Stimulated activated CD8-positive, alpha-beta memory T cell treated with anti-CD3 and anti-CD28 coated beads, Interleukin-7, amount 100 ng/mL, for 4 hours (primary cell): ENCODE data around the gene PTPRD.

Experiments
- DNase-seq, 2 donors: peaks; one replicate each; pipeline ENCODE4 v3.0.0-alpha.2; 2020; ENCODE audit warnings: low read depth in 2 of 2

The PTPRD gene

DNA sequence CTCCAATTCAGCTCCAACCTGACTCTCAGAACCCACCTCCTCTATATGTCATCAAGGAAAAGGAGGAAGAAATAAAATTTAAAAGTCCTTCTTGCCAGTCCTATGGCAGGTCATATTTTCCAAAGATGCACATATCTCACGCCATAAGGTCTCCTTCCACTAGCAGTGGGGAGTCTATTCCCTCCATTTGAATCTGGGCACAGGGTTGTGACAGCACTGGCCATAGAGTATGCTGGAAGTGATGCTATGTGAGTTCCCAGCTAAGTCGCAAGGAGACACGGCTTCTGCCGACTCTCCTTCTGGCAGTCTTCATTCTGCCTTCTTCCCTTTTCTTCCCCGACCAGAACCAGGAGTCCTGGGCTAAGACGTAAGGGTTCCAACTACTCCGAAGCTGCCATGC, 1929.3 kb downstream of the PTPRD start:
- DNase-seq: no peak

DNA sequence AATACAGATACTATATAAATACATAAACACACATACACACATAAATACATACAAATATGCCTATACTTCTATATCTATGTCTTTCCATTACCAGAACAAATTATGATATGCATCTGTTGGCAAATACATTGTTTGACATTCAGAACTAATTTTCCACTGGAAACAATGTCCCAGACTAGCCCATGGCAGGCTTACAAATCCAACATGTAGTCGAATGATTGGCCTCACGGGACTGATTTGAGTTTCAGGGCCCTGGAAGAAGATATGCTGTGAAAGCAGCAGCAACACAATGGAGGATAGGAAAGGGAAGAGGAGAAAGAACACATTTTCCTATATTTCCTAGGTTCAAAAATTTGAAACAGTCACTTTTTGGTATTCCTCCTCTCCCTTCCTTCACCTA, 1932.1 kb downstream of the PTPRD start:
- no peak for DNase-seq

- no peak for DNase-seq
Observed at GRCh38 chr9:8680157-8680556, 1932.6 kb downstream of the PTPRD start.

DNA sequence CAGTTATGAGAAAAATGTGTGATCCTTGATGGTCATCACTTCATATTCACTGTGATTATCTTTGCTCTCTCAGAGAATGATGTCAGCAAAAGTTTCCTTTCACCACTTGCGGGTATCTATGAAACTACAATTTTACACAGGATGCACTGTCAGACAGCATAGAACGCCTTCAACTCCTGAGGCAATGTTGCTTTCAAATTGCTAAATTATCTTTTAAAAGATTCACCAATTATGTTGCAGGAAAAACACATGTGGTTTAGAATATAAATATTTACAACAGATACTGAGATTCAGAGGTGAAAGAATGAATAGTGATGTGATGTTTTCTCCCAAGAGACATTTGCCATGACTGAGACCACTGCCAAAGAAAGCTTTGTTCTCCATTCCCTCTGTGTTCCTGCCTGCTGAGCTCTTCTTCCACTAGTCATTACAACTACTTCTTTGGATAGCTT, 1933.4 kb downstream of the PTPRD start:
- DNase-seq: no peak

- DNase-seq: no peak
Observed at GRCh38 chr9:8677741-8678140, 1935.1 kb downstream of the PTPRD start.

- no peak for DNase-seq
Observed at GRCh38 chr9:8674536-8674935, 1938.3 kb downstream of the PTPRD start.

DNA sequence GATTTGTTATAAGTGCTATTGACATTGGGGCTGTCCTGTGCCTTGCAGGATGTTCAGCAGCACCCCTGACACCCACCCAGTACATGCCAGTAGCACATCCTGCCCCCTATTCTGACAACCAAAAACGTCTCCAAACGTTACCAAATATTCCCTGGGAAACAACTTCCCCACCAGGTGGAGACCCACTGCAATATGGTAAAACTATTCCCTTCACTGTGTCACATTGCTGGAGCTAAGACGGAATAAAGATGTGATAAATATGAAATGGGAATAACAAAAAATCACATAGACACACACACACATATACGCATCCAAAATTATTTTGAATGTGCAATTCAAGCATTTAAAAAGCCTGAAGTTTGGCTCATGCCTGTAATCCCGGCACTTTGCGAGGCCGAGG, 1939.0 kb downstream of the PTPRD start:
- no peak for DNase-seq

- no peak for DNase-seq
Observed at GRCh38 chr9:8670751-8671150, 1942.1 kb downstream of the PTPRD start.

DNA sequence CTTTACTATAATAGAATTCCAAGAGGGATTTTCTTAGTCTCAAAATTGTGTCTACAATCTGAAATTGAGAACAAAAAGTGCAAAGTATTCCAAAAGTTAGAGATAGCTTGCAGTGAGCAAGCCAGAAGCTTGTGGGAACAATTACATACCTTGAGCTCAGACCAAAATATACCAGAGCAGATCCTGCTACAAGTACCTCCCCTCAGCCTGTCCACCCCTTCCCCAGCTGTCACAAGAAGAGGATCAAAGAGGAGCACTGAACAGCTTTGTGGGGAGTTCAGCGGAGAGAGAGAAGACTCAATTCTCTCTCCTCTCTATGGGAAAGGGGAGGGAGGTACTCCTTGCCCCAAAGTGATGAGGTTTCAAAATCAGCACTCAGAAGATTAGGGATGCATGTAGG, 1944.1 kb downstream of the PTPRD start:
- no peak for DNase-seq

- DNase-seq: no peak
Observed at GRCh38 chr9:8668231-8668630, 1944.6 kb downstream of the PTPRD start.

DNA sequence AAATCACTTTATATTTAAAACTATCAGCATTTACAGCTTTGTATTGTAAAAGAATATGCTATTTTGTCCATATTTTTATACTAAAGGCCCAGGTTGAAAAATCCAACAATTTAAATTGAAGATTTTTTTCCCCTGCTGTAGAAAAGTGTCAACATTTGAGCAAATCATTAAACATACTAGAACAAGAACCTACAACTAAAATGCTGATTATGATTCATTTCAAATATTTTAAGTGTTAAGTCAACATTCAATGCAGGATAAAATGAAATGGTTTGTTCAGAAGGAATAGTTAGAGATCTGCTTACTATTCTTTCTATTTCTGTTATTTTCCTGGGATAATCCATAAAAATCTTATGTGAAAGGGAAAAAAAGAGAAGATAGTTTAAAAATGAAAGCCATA, 1946.7 kb downstream of the PTPRD start:
- DNase-seq: no peak

GRCh38 chr9:8660383-8660782, 1952.4 kb downstream of the PTPRD start:
- DNase-seq: no peak

DNA sequence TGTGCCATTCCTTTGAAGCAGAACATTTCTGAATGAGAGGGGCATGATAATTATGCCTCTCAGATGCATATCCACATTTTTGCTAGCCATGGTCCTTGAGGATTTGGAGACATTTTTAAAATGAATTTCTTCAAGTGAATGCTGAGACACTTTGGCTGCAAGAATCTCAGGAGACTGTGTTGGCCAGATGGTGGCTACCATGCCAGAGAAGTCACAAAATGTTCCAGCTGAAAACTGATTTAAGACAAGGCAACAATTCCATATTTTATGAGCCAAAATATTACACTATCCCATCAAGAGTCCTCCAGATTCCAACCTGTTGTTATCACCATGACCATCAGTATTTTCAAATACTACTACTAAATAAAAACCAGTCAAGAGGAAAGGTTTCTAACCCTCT, 1953.7 kb downstream of the PTPRD start:
- DNase-seq: no peak

DNA sequence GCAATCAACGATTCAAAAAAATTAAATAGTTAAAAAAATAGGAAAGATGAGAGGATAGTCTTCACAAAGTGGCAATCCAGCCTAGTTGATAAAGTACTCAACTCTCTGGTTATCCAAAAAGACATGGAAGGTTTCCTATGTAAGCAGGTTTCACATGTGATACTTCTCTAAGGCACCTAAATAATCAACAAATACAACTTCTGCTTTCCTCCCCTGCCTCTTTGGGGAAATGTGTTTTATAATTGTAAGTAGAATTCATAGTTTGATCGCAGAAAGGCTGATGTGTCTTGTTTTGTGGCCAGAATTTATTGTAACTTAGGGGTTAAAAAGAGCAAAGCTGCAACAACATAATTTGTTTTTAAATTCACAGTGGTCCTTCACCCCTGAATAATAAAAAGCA, 1957.7 kb downstream of the PTPRD start:
- DNase-seq: no peak

- DNase-seq: no peak
Observed at GRCh38 chr9:8653855-8654254, 1958.9 kb downstream of the PTPRD start.

DNA sequence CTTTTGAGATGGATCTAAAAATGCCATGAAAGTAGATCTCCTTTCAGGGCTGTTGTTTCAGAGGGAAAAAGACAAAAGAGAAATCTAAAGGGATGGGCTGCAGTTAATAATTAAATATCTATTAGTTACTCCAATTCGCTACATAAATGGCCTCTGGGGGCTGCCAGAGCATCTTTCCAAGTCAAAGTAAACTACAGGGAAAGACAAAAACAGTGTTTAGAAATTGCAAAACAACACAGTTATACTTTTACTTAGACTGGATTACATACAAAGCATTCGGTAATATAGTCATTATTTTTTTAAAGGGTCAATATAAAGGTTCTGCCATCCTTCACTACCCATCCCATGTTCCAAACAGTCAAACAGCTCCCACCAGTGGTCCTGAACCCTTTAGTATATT, 1959.7 kb downstream of the PTPRD start:
- DNase-seq: no peak

GRCh38 chr9:8652255-8652654, 1960.5 kb downstream of the PTPRD start:
- no peak for DNase-seq

- DNase-seq: no peak
Observed at GRCh38 chr9:8651846-8652215, 1961.0 kb downstream of the PTPRD start.

GRCh38 chr9:8651070-8651845, 1961.5 kb downstream of the PTPRD start:
- no peak for DNase-seq

- no peak for DNase-seq
Observed at GRCh38 chr9:8649807-8650206, 1963.0 kb downstream of the PTPRD start.

- DNase-seq: no peak
Observed at GRCh38 chr9:8649160-8649559, 1963.6 kb downstream of the PTPRD start.

DNA sequence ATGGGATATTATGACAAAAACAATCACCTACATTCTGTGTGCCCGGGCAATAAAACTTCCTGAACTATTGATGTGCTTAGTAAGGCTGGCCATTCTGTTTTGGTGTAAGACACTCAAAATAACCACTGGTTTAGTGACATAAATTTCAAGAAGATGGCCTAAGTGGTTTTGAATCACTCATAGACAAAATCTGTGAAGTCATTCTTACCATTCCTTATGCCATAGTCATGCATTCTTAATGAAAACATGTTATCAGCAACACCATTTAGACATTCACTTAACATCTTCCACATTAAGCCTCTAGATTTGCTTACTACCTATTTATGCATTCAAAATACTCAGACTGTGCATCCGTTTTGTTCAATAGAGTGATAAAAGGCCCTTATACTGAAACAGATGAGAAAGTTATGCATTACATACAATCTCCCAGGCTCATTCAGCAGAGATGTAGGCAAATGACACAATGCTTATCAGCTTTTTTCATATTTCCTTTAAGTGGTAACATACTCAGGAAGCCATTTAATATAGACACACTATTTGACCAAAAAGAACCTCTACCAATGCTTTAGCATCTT, 1964.4 kb downstream of the PTPRD start:
- no peak for DNase-seq

DNA sequence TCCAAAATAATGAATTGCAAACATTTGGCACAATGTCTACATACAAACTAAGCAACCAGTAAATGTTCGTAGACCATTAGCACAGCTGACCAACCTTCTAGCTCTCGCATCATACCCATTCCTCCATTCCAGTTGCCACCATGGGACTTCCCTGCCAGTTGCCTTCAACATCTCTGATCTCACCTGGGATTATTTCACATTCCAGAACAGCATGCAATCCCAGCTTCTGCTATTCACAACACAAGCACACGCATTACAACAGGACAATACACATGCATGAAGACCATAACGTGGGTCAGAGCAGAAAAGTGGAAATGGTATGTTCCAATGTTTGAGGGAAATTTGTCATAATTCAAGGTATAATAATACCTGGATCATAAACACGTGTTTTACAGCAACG, 1965.0 kb downstream of the PTPRD start:
- DNase-seq: no peak

- DNase-seq: no peak
Observed at GRCh38 chr9:8644571-8644970, 1968.2 kb downstream of the PTPRD start.
